GM12878 (cell line): ENCODE results near the gene TPRKB. TPM values are rescaled to one million over a fixed set of nuclear protein-coding genes. Genes with fewer than 3 reads are reported as not detected.
"Not testable (repeated sequence)": the region's sequence is repeated elsewhere in the genome, so short reads cannot be mapped to it uniquely, and the experiment has no call there.

Source experiments
- ATAC-seq: fragments of 200-7000 bp; cut with Tn5 transposase; 3 replicates; pipeline ENCODE4 v1.9.1; 2020; ENCODE audit warnings: mild to moderate bottlenecking, moderate library complexity
- BruUV-seq: library from RNA; stranded (reverse); fragments of 400-500 nt; replicated peaks from 2 replicates; lab custom pipeline; 2021; lab: Mats Ljungman, UMichigan
- CTCF ChIA-PET: fragments of 300-600 bp; sonication (Branson Sonifier 250); formaldehyde crosslinking; extraction: SDS; loops from one replicate; lab custom pipeline; 2021; ENCODE audit warnings: inconsistent platforms; lab: Yijun Ruan, JAX
- POLR2A ChIA-PET: fragments of 350-600 bp; formaldehyde crosslinking; extraction: SDS; loops from one replicate; lab custom pipeline; 2021; ENCODE audit warnings: inconsistent platforms; lab: Charles Lee
- RAD21 ChIA-PET: fragments of 300-600 bp; sonication (Branson Sonifier 250); formaldehyde crosslinking; loops from one replicate; lab custom pipeline; 2023; ENCODE audit warnings: antibody characterized with exemption; ENCODE audit not compliant: unreplicated experiment; lab: Charles Lee
- SMC1A ChIA-PET: fragments of 300-600 bp; sonication (Branson Sonifier 250); formaldehyde crosslinking; loops from one replicate; lab custom pipeline; 2023; ENCODE audit not compliant: unreplicated experiment, uncharacterized antibody; lab: Charles Lee
- DNase-seq: peaks from one replicate; pipeline ENCODE4 v3.0.0-alpha.2; 2011; ENCODE audit warnings: low read depth, low spot score
- FAIRE-seq: peaks from 3 replicates; lab custom pipeline; 2011; peaks lifted over from hg19 to GRCh38; lab: Jason Lieb, UNC
- H2AFZ ChIP-seq: 2 replicates; pipeline ENCODE4 v1.6.0; 2011; ENCODE audit warnings: low read depth, low read length, control low read depth; ENCODE audit not compliant: control insufficient read depth
- H3K27ac ChIP-seq: 2 replicates; pipeline ENCODE4 v1.5.1; 2011; ENCODE audit warnings: control low read depth; ENCODE audit not compliant: control insufficient read depth, insufficient read depth
- H3K27me3 ChIP-seq, 2 experiments: replicated peaks in 1 of 2; 2 replicates each; pipeline versions ENCODE4 v1.6.0 to v1.6.1; 2011; ENCODE audit warnings: low read length in 1 of 2; ENCODE audit not compliant: control insufficient read depth in 2 of 2, insufficient read depth in 2 of 2
- H3K36me3 ChIP-seq, 2 experiments: 2 replicates each; pipeline ENCODE4 v1.5.1; 2011; ENCODE audit warnings: low read length in 1 of 2; ENCODE audit not compliant: control insufficient read depth in 2 of 2, insufficient read depth in 2 of 2
- H3K4me1 ChIP-seq: 2 replicates; pipeline ENCODE4 v1.6.1; 2011; ENCODE audit warnings: mild to moderate bottlenecking, low read length, moderate library complexity, mixed read lengths; ENCODE audit not compliant: control insufficient read depth, insufficient read depth
- H3K4me2 ChIP-seq: 2 replicates; pipeline ENCODE4 v1.6.0; 2011; ENCODE audit warnings: control low read depth; ENCODE audit not compliant: control insufficient read depth, insufficient read depth
- H3K4me3 ChIP-seq: fragments of 200-600 bp; sonication (generic); 2 replicates; pipeline ENCODE4 v1.5.1; 2016
- H3K79me2 ChIP-seq: 2 replicates; pipeline ENCODE4 v1.6.0; 2011; ENCODE audit warnings: low read length; ENCODE audit not compliant: control insufficient read depth, insufficient read depth
- H3K9ac ChIP-seq: 2 replicates; pipeline ENCODE4 v1.8.0; 2011; ENCODE audit warnings: low read length, control low read depth, mixed read lengths; ENCODE audit not compliant: control insufficient read depth, insufficient read depth
- H3K9me3 ChIP-seq: replicated peaks from 3 replicates; pipeline ENCODE4 v1.5.1; 2011; ENCODE audit warnings: mild to moderate bottlenecking, low read length; ENCODE audit not compliant: control insufficient read depth, insufficient read depth
- H4K20me1 ChIP-seq: 2 replicates; pipeline ENCODE4 v1.6.0; 2011; ENCODE audit not compliant: control insufficient read depth, insufficient read depth
- BACH1 ChIP-seq: fragments of 450-650 bp; IDR thresholded peaks from 2 replicates; pipeline ENCODE4 v1.6.1; 2017; ENCODE audit warnings: mild to moderate bottlenecking, borderline replicate concordance
- CREM ChIP-seq: IDR thresholded peaks from 2 replicates; pipeline ENCODE4 v1.6.1; 2014; ENCODE audit warnings: antibody characterized with exemption, low read depth
- EZH2 ChIP-seq: IDR thresholded peaks from 2 replicates; pipeline ENCODE4 v1.6.1; 2012; ENCODE audit warnings: low read depth, mild to moderate bottlenecking, control low read depth, inconsistent platforms, low read length, borderline replicate concordance; ENCODE audit not compliant: control insufficient read depth
- MEF2A ChIP-seq: IDR thresholded peaks from 2 replicates; pipeline ENCODE4 v1.6.1; 2011; ENCODE audit warnings: low read depth, mild to moderate bottlenecking, low read length, moderate library complexity; ENCODE audit not compliant: insufficient read depth
- POLR2A ChIP-seq: IDR thresholded peaks from 2 replicates; pipeline ENCODE4 v1.6.1; 2011; ENCODE audit warnings: low read depth, mild to moderate bottlenecking, low read length
- SP1 ChIP-seq: IDR thresholded peaks from one replicate; pipeline ENCODE4 v1.6.1; 2011; ENCODE audit warnings: low read depth, low read length
- SREBF1 ChIP-seq: IDR thresholded peaks from 2 replicates; pipeline ENCODE4 v1.6.1; 2012; ENCODE audit warnings: mild to moderate bottlenecking, low read length
- TBL1XR1 ChIP-seq: IDR thresholded peaks from 2 replicates; pipeline ENCODE4 v1.6.1; 2012; ENCODE audit warnings: low read depth, low read length, improper control_type of control experiment
- USF2 ChIP-seq: IDR thresholded peaks from 2 replicates; pipeline ENCODE4 v1.6.1; 2011; ENCODE audit warnings: low read depth, low read length, improper control_type of control experiment, borderline replicate concordance
- WGBS: methylation state at CpG from one replicate; pipeline ENCODE4 v1.1.6; 2016; ENCODE audit warnings: low lambda C conversion rate; ENCODE audit not compliant: insufficient replicate concordance, insufficient coverage; ENCODE audit errors: missing lambda C conversion rate; 5-methylcytosine and 5-hydroxymethylcytosine counted together
- in situ Hi-C: fragments of 300-500 bp; cut with MboI; formaldehyde crosslinking; loops from 9 replicates; pipeline ENCODE4 v1.14.3; 2018; ENCODE audit warnings: mixed read lengths
- intact Hi-C: fragments of 100-400 bp; cut with micrococcal nuclease; formaldehyde crosslinking; loops from one replicate; pipeline ENCODE4 v1.14.2; 2022; ENCODE audit not compliant: unreplicated experiment
- polyA plus RNA-seq, 11 experiments: library from polyadenylated mRNA; depleted of rRNA in 4 of 11; unstranded in 6 of 11; stranded (reverse) in 5 of 11; fragments of >200 nt; fragmentation: Nextera tagmentation in 4 of 11; fragmentation: Illumina TruSeq in 1 of 11; extraction: Ambion mirVana in 4 of 11; extraction: Trizol in 1 of 11; gene quantifications; 1 replicate in 1 of 11; 2 replicates in 10 of 11; pipeline versions ENCODE4 v1.2.1 to v1.2.3, GENCODE V29; 2011 to 2016; ENCODE audit warnings: inconsistent platforms in 2 of 11, missing spikeins in 2 of 11, low read depth in 1 of 11
- total RNA-seq, 4 experiments: library from RNA; depleted of rRNA in 3 of 4; stranded (reverse); fragments of >200 nt in 3 of 4; fragmentation: Illumina TruSeq in 1 of 4; extraction: Trizol in 1 of 4; gene quantifications; 2 replicates each; pipeline versions ENCODE4 v1.2.1 to v1.2.3, GENCODE V29; 2013 to 2021
- TF ChIP-seq, protein P1 (sequence below): IDR thresholded peaks from 2 replicates; pipeline ENCODE4 v1.6.1; 2012; ENCODE audit warnings: low read length, inconsistent platforms
- TF ChIP-seq, protein P2 (sequence below): IDR thresholded peaks from 2 replicates; pipeline ENCODE4 v1.6.1; 2012; ENCODE audit warnings: low read depth, low read length, improper control_type of control experiment
- TF ChIP-seq, protein P3 (sequence below): fragments of 150-350 bp; IDR thresholded peaks from 2 replicates; pipeline ENCODE4 v1.6.1; 2016; ENCODE audit warnings: low read depth, low read length

The TPRKB gene
- total and polyA plus RNA-seq, 10 of the 15 experiments (the other 5 are each of a cell fraction or from before 2014, with no cell fraction given): 28.1 to 129 (median 67.2) TPM

- DNase-seq (no peak), ATAC-seq (no peak), FAIRE-seq (no peak)
- Histone ChIP-seq H3K9me3 (no peaks in the 10 kb centered on the region; the same call in 2 of the 3 replicates), H3K9ac (no peak overlapping the region), H3K4me2 (no peak overlapping the region), H3K36me3 (no peaks in the 10 kb centered on the region), H3K27ac (no peak overlapping the region), H2AFZ (no peak overlapping the region), H4K20me1 (no peaks in the 10 kb centered on the region), H3K4me1 (no peaks in the 10 kb centered on the region), H3K27me3 (no peaks in the 10 kb centered on the region), H3K79me2 (no peaks in the 10 kb centered on the region), H3K4me3 (no peak overlapping the region)
- no TSS peak for BruUV-seq
- whole genome bisulfite sequencing: 19% methylated on average over 3 of the region's 4 CpGs
- TF ChIP-seq EZH2 (no peak), POLR2A (no peak), BACH1 (no peak), USF2 (no peak), SP1 (no peak), TBL1XR1 (no peak), MEF2A (no peak), CREM (no peak), SREBF1 (no peak)
- TF ChIP-seq, protein P1, sequence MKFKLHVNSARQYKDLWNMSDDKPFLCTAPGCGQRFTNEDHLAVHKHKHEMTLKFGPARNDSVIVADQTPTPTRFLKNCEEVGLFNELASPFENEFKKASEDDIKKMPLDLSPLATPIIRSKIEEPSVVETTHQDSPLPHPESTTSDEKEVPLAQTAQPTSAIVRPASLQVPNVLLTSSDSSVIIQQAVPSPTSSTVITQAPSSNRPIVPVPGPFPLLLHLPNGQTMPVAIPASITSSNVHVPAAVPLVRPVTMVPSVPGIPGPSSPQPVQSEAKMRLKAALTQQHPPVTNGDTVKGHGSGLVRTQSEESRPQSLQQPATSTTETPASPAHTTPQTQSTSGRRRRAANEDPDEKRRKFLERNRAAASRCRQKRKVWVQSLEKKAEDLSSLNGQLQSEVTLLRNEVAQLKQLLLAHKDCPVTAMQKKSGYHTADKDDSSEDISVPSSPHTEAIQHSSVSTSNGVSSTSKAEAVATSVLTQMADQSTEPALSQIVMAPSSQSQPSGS: no peak
- TF ChIP-seq, protein P2, sequence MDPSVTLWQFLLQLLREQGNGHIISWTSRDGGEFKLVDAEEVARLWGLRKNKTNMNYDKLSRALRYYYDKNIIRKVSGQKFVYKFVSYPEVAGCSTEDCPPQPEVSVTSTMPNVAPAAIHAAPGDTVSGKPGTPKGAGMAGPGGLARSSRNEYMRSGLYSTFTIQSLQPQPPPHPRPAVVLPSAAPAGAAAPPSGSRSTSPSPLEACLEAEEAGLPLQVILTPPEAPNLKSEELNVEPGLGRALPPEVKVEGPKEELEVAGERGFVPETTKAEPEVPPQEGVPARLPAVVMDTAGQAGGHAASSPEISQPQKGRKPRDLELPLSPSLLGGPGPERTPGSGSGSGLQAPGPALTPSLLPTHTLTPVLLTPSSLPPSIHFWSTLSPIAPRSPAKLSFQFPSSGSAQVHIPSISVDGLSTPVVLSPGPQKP: no peak
- TF ChIP-seq, protein P3, sequence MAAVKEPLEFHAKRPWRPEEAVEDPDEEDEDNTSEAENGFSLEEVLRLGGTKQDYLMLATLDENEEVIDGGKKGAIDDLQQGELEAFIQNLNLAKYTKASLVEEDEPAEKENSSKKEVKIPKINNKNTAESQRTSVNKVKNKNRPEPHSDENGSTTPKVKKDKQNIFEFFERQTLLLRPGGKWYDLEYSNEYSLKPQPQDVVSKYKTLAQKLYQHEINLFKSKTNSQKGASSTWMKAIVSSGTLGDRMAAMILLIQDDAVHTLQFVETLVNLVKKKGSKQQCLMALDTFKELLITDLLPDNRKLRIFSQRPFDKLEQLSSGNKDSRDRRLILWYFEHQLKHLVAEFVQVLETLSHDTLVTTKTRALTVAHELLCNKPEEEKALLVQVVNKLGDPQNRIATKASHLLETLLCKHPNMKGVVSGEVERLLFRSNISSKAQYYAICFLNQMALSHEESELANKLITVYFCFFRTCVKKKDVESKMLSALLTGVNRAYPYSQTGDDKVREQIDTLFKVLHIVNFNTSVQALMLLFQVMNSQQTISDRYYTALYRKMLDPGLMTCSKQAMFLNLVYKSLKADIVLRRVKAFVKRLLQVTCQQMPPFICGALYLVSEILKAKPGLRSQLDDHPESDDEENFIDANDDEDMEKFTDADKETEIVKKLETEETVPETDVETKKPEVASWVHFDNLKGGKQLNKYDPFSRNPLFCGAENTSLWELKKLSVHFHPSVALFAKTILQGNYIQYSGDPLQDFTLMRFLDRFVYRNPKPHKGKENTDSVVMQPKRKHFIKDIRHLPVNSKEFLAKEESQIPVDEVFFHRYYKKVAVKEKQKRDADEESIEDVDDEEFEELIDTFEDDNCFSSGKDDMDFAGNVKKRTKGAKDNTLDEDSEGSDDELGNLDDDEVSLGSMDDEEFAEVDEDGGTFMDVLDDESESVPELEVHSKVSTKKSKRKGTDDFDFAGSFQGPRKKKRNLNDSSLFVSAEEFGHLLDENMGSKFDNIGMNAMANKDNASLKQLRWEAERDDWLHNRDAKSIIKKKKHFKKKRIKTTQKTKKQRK: no peak
- in situ Hi-C loops (no loop called here), intact Hi-C loops (loop anchor here (10.0 kb wide), 2 partner anchors 139 to 459 kb away; partner anchors contain the start of genes BOLA3 and STAMBP)
- ChIA-PET CTCF (no interaction called here), POLR2A (no interaction called here), SMC1A (no interaction called here), RAD21 (no interaction called here)
Measured at GRCh38 chr2:73685764-73686438, 51.2 kb downstream of the TPRKB start.

DNA sequence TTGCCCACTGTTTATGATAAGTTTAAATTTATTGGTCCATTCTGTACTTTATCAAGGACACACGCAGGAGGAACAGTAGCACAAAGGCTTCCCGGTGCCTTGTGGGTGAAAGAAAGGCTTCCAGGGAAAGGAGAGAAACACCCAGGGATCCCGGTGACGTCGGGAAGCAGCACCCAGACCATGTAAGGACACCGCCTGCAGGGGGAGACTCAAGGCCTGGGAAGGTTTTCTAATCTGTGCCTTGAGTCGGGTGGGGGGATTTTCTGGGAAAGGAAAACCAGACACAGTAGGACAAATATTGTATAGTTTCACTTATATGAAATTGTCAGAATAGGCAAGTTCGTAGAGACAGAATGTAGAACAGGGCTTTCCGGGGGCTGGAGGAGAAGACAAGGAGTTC, 52.2 kb downstream of the TPRKB start:
- ATAC-seq, POLR2A ChIA-PET, H3K36me3 ChIP-seq, in situ Hi-C loops, H3K4me3 ChIP-seq, FAIRE-seq, H3K4me2 ChIP-seq, SMC1A ChIA-PET, H3K9me3 ChIP-seq, H3K4me1 ChIP-seq, H3K79me2 ChIP-seq, DNase-seq, H4K20me1 ChIP-seq, CTCF ChIA-PET, H3K27me3 ChIP-seq, H3K27ac ChIP-seq, BruUV-seq, H3K9ac ChIP-seq, RAD21 ChIA-PET, H2AFZ ChIP-seq: not testable (repeated sequence)
- WGBS: 30% methylated on average over 5 of the region's 9 CpGs
- intact Hi-C loops: loop anchor here (10.0 kb wide), 2 partner anchors 140 to 460 kb away; partner anchors contain the start of genes BOLA3 and STAMBP
